HepG2 (cell line): Measurements from ENCODE around the gene CUEDC2. TPM values are rescaled to one million over a fixed set of nuclear protein-coding genes. Genes with fewer than 3 reads are reported as not detected.

Experiments used
- ATAC-seq: fragments of 200-7000 bp; cut with Tn5 transposase; 3 replicates; pipeline ENCODE4 v1.9.1; 2020; ENCODE audit warnings: mild to moderate bottlenecking, moderate library complexity
- BruUV-seq: library from RNA; stranded (reverse); fragments of 400-500 nt; replicated peaks from 2 replicates; lab custom pipeline; 2021; lab: Mats Ljungman, UMichigan
- CTCF ChIA-PET: fragments of 300-600 bp; formaldehyde crosslinking; extraction: SDS; loops from one replicate; lab custom pipeline; 2021; ENCODE audit warnings: low total read pairs, inconsistent platforms, low intra/inter-chr PET ratio; lab: Yijun Ruan, JAX
- POLR2A ChIA-PET: fragments of 350-600 bp; sonication (Branson Sonifier 250); formaldehyde crosslinking; loops from one replicate; lab custom pipeline; 2020; ENCODE audit warnings: antibody characterized with exemption, inconsistent platforms; lab: Yijun Ruan, JAX
- DNase-seq: peaks from one replicate; pipeline ENCODE4 v3.0.0-alpha.2; 2015; ENCODE audit warnings: low spot score
- FAIRE-seq: peaks from 3 replicates; lab custom pipeline; 2011; peaks lifted over from hg19 to GRCh38; lab: Jason Lieb, UNC
- H2AFZ ChIP-seq: one replicate; pipeline ENCODE4 v1.6.1; 2011; ENCODE audit warnings: low read length, inconsistent platforms
- H3K27ac ChIP-seq: fragments of 300-600 bp; 3 replicates; pipeline ENCODE4 v1.8.0; 2011; ENCODE audit warnings: mixed run types, mild to moderate bottlenecking, mixed read lengths, low read length, inconsistent platforms; ENCODE audit not compliant: insufficient read depth; ENCODE audit errors: extremely low read length
- H3K27me3 ChIP-seq, 2 experiments: fragments of 200-600 bp in 1 of 2; 2 replicates in 1 of 2; 3 replicates in 1 of 2; pipeline versions ENCODE4 v1.6.0 to v1.8.0; 2011; ENCODE audit warnings: low read length in 2 of 2, mild to moderate bottlenecking in 2 of 2, moderate library complexity in 2 of 2, inconsistent platforms in 1 of 2; ENCODE audit not compliant: insufficient read depth in 2 of 2, control insufficient read depth in 1 of 2
- H3K36me3 ChIP-seq, 2 experiments: fragments of 200-600 bp in 1 of 2; replicated peaks in 1 of 2; 2 replicates in 1 of 2; 3 replicates in 1 of 2; pipeline versions ENCODE4 v1.5.1 to v1.8.0; 2011; ENCODE audit warnings: low read length in 2 of 2, inconsistent platforms in 1 of 2; ENCODE audit not compliant: insufficient read depth in 2 of 2, control insufficient read depth in 1 of 2
- H3K4me1 ChIP-seq: 2 replicates; pipeline ENCODE4 v1.5.1; 2012; ENCODE audit warnings: low read length, inconsistent platforms; ENCODE audit not compliant: insufficient read depth
- H3K4me2 ChIP-seq: 2 replicates; pipeline ENCODE4 v1.6.0; 2011; ENCODE audit warnings: low read depth, low read length, inconsistent platforms
- H3K4me3 ChIP-seq, 3 experiments: fragments of 200-600 bp in 1 of 3; sonication (generic), shearing (Covaris generic) in 1 of 3; replicated peaks in 1 of 3; 2 replicates each; pipeline ENCODE4 v1.5.1; 2011 to 2016; ENCODE audit warnings: low read length in 3 of 3, inconsistent platforms in 2 of 3, low read depth in 2 of 3, mild to moderate bottlenecking in 2 of 3, control low read depth in 1 of 3, mixed read lengths in 1 of 3; ENCODE audit not compliant: insufficient read depth in 1 of 3
- H3K79me2 ChIP-seq: one replicate; pipeline ENCODE4 v1.6.1; 2011; ENCODE audit warnings: low read length, inconsistent platforms; ENCODE audit not compliant: insufficient read depth
- H3K9ac ChIP-seq: 2 replicates; pipeline ENCODE4 v1.6.0; 2011; ENCODE audit warnings: mild to moderate bottlenecking, low read depth, low read length, inconsistent platforms; ENCODE audit not compliant: insufficient read depth
- H3K9me3 ChIP-seq: 2 replicates; pipeline ENCODE4 v1.5.1; 2012; ENCODE audit warnings: mild to moderate bottlenecking, low read length
- H4K20me1 ChIP-seq: 2 replicates; pipeline ENCODE4 v1.6.0; 2011; ENCODE audit warnings: inconsistent platforms, mild to moderate bottlenecking, low read length, moderate library complexity; ENCODE audit not compliant: insufficient read depth
- ATM ChIP-seq: fragments of 450-650 bp; IDR thresholded peaks from 2 replicates; pipeline ENCODE4 v1.7.1; 2017; ENCODE audit warnings: mild to moderate bottlenecking, borderline replicate concordance
- CC2D1A ChIP-seq: sonication (generic); formaldehyde crosslinking; IDR thresholded peaks from 2 replicates; pipeline ENCODE4 v1.8.1; 2023; ENCODE audit warnings: mild to moderate bottlenecking, missing genetic modification reagents
- ESRRA ChIP-seq: sonication (generic); formaldehyde crosslinking; IDR thresholded peaks from 2 replicates; pipeline ENCODE4 v1.5.1; 2020; ENCODE audit warnings: mild to moderate bottlenecking, low read depth, missing genetic modification reagents
- HMG20A ChIP-seq: IDR thresholded peaks from 2 replicates; pipeline ENCODE4 v1.6.1; 2016; ENCODE audit warnings: borderline replicate concordance
- JUND ChIP-seq: sonication (generic); formaldehyde crosslinking; IDR thresholded peaks from 2 replicates; pipeline ENCODE4 v1.8.0; 2022; ENCODE audit warnings: mild to moderate bottlenecking, missing genetic modification reagents
- LCORL ChIP-seq, 2 experiments: fragments of 450-650 bp in 1 of 2; sonication (generic) in 1 of 2; formaldehyde crosslinking in 1 of 2; IDR thresholded peaks; 2 replicates each; pipeline versions ENCODE4 v1.5.0 to v1.6.1; 2017 to 2020; ENCODE audit warnings: antibody characterized with exemption in 1 of 2, missing genetic modification reagents in 1 of 2
- NR1H2 ChIP-seq: sonication (generic); formaldehyde crosslinking; IDR thresholded peaks from 2 replicates; pipeline ENCODE4 v1.8.1; 2022; ENCODE audit warnings: low read depth, missing genetic modification reagents, borderline replicate concordance
- PAF1 ChIP-seq: IDR thresholded peaks from 2 replicates; pipeline ENCODE4 v1.6.1; 2016; ENCODE audit warnings: missing genetic modification reagents, missing compliant biosample characterization
- SPEN ChIP-seq: sonication (generic); formaldehyde crosslinking; IDR thresholded peaks from 2 replicates; pipeline ENCODE4 v1.5.1; 2020; ENCODE audit warnings: low read depth, mild to moderate bottlenecking, missing genetic modification reagents
- STAG1 ChIP-seq: sonication (generic); formaldehyde crosslinking; IDR thresholded peaks from 2 replicates; pipeline ENCODE4 v1.4.0; 2020; ENCODE audit warnings: missing genetic modification reagents
- ZNF253 ChIP-seq: sonication (generic); formaldehyde crosslinking; IDR thresholded peaks from 2 replicates; pipeline ENCODE4 v1.8.0; 2022; ENCODE audit warnings: mild to moderate bottlenecking, missing genetic modification reagents, borderline replicate concordance
- ZNF44 ChIP-seq: sonication (generic); formaldehyde crosslinking; IDR thresholded peaks from 2 replicates; pipeline ENCODE4 v1.5.1; 2020; ENCODE audit warnings: mild to moderate bottlenecking, missing genetic modification reagents
- WGBS: methylation state at CpG from one replicate; pipeline ENCODE4 v1.1.6; 2017; ENCODE audit warnings: low lambda C conversion rate; 5-methylcytosine and 5-hydroxymethylcytosine counted together
- in situ Hi-C: cut with HindIII; loops from 2 replicates; pipeline ENCODE4 v1.10.0; 2017; ENCODE audit warnings: low pct_unique_long_range_greater_than_20kb; ENCODE audit not compliant: extremely low pct_ligation_motif_present
- intact Hi-C: fragments of 100-400 bp; cut with micrococcal nuclease; formaldehyde crosslinking; loops from one replicate; pipeline ENCODE4 v1.10.0; 2022; ENCODE audit not compliant: unreplicated experiment
- polyA plus RNA-seq, 8 experiments: library from polyadenylated mRNA; depleted of rRNA in 3 of 8; stranded (reverse) in 7 of 8; unstranded in 1 of 8; fragments of >200 nt; fragmentation: Illumina TruSeq in 4 of 8; extraction: Trizol in 4 of 8; gene quantifications; 2 replicates each; pipeline versions ENCODE4 v1.2.1 to v1.2.3, GENCODE V29; 2011 to 2016; ENCODE audit warnings: low read depth in 4 of 8, missing spikeins in 1 of 8, mixed read lengths in 1 of 8; ENCODE audit not compliant: insufficient read depth in 1 of 8
- total RNA-seq, 5 experiments: library from RNA; depleted of rRNA; stranded (reverse); fragments of >200 nt; fragmentation: Illumina TruSeq; extraction: Trizol; gene quantifications; 2 replicates each; pipeline ENCODE4 v1.2.3, GENCODE V29; 2016; ENCODE audit warnings: low read depth in 1 of 5
- TF ChIP-seq, protein P1 (sequence below): sonication (generic); formaldehyde crosslinking; IDR thresholded peaks from 2 replicates; pipeline ENCODE4 v1.4.0; 2020; ENCODE audit warnings: missing genetic modification reagents, mild to moderate bottlenecking, borderline replicate concordance
- TF ChIP-seq, protein P2 (sequence below): sonication (generic); formaldehyde crosslinking; IDR thresholded peaks from 2 replicates; pipeline ENCODE4 v1.5.0; 2020; ENCODE audit warnings: mild to moderate bottlenecking, low read depth, missing genetic modification reagents, borderline replicate concordance
- TF ChIP-seq, protein P3 (sequence below): sonication (generic); formaldehyde crosslinking; IDR thresholded peaks from 2 replicates; pipeline ENCODE4 v1.4.0; 2020; ENCODE audit warnings: mild to moderate bottlenecking, missing genetic modification reagents
- TF ChIP-seq, protein P4 (sequence below): fragments of 450-650 bp; IDR thresholded peaks from 2 replicates; pipeline ENCODE4 v1.6.1; 2017
- TF ChIP-seq, protein P5 (sequence below): sonication (generic); formaldehyde crosslinking; conservative IDR thresholded peaks from 2 replicates; pipeline ENCODE4 v1.8.0; 2022; ENCODE audit warnings: mild to moderate bottlenecking, moderate library complexity, missing genetic modification reagents

The CUEDC2 gene
- total and polyA plus RNA-seq, 2 of the 13 experiments (the other 11 are each of a cell fraction or from before 2014, with no cell fraction given), result 13.1 to 18.4 TPM

DNA sequence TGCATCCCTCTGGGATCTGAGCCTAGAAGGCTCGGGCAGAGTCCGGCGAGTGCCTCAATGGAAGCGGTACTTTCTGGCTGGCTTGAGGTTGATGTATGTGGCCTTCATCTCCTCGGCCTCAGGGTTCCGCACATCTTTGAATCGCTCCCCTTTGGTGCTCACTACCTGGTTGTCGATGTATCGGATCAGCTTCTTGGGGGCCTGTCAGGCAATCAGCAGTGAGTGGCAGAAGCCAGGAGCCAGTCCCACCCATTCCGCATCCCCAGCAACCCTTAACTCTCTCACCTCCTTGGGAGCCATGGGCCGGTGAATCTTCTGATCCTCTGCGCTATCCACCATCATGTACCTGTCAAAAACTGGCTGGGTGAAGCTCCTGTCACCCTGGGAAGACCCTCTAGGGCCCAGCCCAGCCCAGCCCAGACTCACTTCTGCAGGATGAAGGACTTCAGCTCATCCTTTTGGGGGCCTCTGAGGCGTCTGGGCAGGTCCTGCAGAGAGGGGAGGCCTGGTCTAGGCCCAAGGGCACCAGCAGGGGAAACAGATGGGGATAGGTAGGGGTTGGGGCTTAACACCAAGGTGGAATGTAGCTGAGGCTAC lies 8.9 kb downstream of the CUEDC2 start:
- Histone ChIP-seq H3K36me3 (peaks cover 1 to 14% of the 10 kb centered on the region in 2 experiments; a peak in 3 of 5 replicates), H3K4me2 (peak overlapping the region; percentile 98), H3K4me1 (peaks cover 25% of the 10 kb centered on the region), H3K27ac (no peak overlapping the region), H3K4me3 (peak overlapping the region in 1 of 3 experiments; percentile 97; a peak in 1 of 6 replicates), H2AFZ (no peak overlapping the region), H3K79me2 (no peaks in the 10 kb centered on the region), H3K9ac (peak overlapping the region; percentile 77)
- WGBS, result 97% methylated on average over 13 of the region's 13 CpGs
- ChIA-PET POLR2A (interaction anchor here (1.2 to 5.3 kb wide), 6 partner anchors 11 to 161 kb away, joined by 3 to 135 read pairs (median 16); partner anchors contain the start of genes C10orf95, CUEDC2 and SUFU), CTCF (interaction anchor here (1.5 to 1.7 kb wide), 2 partner anchors 55 to 194 kb away, joined by 5 to 8 read pairs; no protein-coding TSS in a partner anchor)
- FAIRE-seq, result no peak
- ATAC-seq, result no peak
- no peak for DNase-seq
- intact Hi-C loops (loop anchor here (5.0 kb wide), 1 partner anchor 54 kb away; no protein-coding TSS in a partner anchor), in situ Hi-C loops (loop anchor here (5.0 kb wide), 1 partner anchor 39 kb away; no protein-coding TSS in a partner anchor)
- no TSS peak for BruUV-seq
- TF ChIP-seq, protein P1, sequence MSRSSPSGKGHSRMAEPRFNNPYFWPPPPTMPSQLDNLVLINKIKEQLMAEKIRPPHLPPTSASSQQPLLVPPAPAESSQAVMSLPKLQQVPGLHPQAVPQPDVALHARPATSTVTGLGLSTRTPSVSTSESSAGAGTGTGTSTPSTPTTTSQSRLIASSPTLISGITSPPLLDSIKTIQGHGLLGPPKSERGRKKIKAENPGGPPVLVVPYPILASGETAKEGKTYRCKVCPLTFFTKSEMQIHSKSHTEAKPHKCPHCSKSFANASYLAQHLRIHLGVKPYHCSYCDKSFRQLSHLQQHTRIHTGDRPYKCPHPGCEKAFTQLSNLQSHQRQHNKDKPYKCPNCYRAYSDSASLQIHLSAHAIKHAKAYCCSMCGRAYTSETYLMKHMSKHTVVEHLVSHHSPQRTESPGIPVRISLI (CRISPR knock-in tag), result no peak
- TF ChIP-seq, protein P2, sequence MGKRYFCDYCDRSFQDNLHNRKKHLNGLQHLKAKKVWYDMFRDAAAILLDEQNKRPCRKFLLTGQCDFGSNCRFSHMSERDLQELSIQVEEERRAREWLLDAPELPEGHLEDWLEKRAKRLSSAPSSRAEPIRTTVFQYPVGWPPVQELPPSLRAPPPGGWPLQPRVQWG, result no peak
- no peak for TF ChIP-seq ESRRA
- TF ChIP-seq CC2D1A (CRISPR knock-in tag), result no peak
- no peak for TF ChIP-seq STAG1 (CRISPR knock-in tag)
- TF ChIP-seq, protein P3, sequence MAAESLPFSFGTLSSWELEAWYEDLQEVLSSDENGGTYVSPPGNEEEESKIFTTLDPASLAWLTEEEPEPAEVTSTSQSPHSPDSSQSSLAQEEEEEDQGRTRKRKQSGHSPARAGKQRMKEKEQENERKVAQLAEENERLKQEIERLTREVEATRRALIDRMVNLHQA (CRISPR knock-in tag), result no peak
- no peak for TF ChIP-seq ZNF44 (CRISPR knock-in tag)
- TF ChIP-seq LCORL (IDR thresholded peaks at IDR 0.05), result no peak
- no peak for TF ChIP-seq LCORL (CRISPR knock-in tag; IDR thresholded peaks at IDR 0.05)
- TF ChIP-seq NR1H2 (CRISPR knock-in tag), result no peak
- no peak for TF ChIP-seq SPEN
- TF ChIP-seq PAF1 (CRISPR knock-in tag), result no peak
- no peak for TF ChIP-seq ATM
- TF ChIP-seq ZNF253 (CRISPR knock-in tag), result no peak
- TF ChIP-seq JUND (CRISPR knock-in tag), result no peak
- TF ChIP-seq, protein P4, sequence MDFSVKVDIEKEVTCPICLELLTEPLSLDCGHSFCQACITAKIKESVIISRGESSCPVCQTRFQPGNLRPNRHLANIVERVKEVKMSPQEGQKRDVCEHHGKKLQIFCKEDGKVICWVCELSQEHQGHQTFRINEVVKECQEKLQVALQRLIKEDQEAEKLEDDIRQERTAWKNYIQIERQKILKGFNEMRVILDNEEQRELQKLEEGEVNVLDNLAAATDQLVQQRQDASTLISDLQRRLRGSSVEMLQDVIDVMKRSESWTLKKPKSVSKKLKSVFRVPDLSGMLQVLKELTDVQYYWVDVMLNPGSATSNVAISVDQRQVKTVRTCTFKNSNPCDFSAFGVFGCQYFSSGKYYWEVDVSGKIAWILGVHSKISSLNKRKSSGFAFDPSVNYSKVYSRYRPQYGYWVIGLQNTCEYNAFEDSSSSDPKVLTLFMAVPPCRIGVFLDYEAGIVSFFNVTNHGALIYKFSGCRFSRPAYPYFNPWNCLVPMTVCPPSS, result no peak
- TF ChIP-seq, protein P5, sequence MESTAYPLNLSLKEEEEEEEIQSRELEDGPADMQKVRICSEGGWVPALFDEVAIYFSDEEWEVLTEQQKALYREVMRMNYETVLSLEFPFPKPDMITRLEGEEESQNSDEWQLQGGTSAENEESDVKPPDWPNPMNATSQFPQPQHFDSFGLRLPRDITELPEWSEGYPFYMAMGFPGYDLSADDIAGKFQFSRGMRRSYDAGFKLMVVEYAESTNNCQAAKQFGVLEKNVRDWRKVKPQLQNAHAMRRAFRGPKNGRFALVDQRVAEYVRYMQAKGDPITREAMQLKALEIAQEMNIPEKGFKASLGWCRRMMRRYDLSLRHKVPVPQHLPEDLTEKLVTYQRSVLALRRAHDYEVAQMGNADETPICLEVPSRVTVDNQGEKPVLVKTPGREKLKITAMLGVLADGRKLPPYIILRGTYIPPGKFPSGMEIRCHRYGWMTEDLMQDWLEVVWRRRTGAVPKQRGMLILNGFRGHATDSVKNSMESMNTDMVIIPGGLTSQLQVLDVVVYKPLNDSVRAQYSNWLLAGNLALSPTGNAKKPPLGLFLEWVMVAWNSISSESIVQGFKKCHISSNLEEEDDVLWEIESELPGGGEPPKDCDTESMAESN (CRISPR knock-in tag), result no peak
- no peak for TF ChIP-seq HMG20A (CRISPR knock-in tag)
- TF ChIP-seq, all 625 proteins: peak for 0
- no peaks in the 10 kb centered on the region for H3K9me3 ChIP-seq
- H3K27me3 ChIP-seq, result peaks cover 0 to under 1% of the 10 kb centered on the region in 2 experiments; a peak in 1 of 5 replicates
- no peaks in the 10 kb centered on the region for H4K20me1 ChIP-seq
